Measurements from ENCODE around the gene EXPH5.

Gene EXPH5

DNA sequence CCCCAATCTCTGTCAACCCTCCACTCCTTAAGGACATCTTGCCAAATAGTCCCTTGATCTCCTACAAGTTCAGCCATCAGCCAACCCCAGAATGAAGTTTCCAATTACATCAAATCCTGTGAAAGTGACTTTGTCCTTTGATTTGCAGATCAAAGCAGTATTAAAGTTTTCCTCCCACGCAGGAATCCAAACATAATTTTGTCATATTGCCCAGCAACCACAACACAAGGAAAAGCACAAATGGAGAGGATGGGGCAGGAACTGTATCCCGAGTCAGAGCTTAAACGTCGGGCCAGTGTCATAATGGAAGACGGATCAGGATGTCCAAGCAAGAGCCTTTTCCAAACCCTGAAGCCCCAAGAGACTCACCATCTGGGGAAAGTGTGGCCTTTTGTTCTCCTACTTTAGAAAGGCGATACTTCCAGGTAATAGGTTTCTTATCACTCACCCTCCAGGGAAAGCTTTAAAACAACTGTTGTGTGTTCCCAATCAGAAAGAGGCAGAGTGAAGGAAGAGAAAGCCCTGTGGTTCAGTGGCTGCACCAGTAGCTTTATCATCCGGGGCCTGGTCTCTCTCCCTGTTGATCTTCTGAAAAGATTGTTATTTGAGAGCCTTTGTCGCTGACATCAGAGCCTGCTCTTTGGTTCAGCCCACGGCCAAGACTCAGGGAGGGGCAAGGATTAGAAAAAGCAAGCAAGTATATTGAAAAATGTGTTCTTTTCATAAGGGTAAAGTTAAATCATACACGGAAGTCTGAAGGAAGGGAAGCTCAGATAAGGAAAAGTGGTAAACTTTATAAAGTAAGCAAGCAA lies 41.7 kb downstream of the EXPH5 start:
- H3K36me3 ChIP-seq, result no peaks in the 10 kb centered on the region
- H3K4me3 ChIP-seq, result no peak overlapping the region
- TF ChIP-seq, protein P1, sequence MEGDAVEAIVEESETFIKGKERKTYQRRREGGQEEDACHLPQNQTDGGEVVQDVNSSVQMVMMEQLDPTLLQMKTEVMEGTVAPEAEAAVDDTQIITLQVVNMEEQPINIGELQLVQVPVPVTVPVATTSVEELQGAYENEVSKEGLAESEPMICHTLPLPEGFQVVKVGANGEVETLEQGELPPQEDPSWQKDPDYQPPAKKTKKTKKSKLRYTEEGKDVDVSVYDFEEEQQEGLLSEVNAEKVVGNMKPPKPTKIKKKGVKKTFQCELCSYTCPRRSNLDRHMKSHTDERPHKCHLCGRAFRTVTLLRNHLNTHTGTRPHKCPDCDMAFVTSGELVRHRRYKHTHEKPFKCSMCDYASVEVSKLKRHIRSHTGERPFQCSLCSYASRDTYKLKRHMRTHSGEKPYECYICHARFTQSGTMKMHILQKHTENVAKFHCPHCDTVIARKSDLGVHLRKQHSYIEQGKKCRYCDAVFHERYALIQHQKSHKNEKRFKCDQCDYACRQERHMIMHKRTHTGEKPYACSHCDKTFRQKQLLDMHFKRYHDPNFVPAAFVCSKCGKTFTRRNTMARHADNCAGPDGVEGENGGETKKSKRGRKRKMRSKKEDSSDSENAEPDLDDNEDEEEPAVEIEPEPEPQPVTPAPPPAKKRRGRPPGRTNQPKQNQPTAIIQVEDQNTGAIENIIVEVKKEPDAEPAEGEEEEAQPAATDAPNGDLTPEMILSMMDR (IDR thresholded peaks at IDR 0.05), result no peak
- H3K4me1 ChIP-seq, result no peaks in the 10 kb centered on the region
- intact Hi-C loops (cut with DNase I; ENCODE audit: low total_unique reads), result no loop called here
- no peaks in the 10 kb centered on the region for H3K27me3 ChIP-seq
- no peak for DNase-seq
- no peak overlapping the region for H3K27ac ChIP-seq
- no peaks in the 10 kb centered on the region for H3K9me3 ChIP-seq

DNA sequence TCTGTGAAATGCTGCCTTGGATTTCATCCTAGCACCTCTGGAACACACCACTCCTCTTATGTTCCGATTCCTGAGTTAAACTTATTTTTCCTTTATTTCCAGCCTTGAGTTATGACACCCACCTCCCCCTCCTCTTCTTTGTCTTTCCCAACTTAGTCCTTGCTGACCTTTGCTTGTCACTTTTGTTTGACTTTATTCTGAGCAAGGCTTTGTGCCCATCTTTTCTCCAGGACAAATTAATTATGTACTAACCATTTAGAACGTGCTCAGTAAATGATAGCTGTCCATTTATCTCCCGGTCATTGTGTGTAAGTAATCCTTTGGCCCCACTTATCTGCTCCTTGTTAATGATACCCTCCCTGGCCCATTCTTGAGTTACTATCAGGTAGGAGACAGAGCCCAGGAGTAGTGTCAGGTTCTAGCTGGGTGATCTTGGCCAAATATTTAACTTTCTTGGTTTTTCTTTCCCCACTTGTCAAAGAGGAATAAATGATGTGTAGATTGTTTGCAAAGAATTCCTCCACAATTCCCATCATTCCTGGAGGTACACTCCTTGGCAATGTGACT lies 44.2 kb downstream of the EXPH5 start:
- Histone ChIP-seq H3K27ac (no peak overlapping the region), H3K36me3 (no peaks in the 10 kb centered on the region), H3K4me1 (no peaks in the 10 kb centered on the region), H3K27me3 (no peaks in the 10 kb centered on the region), H3K9me3 (no peaks in the 10 kb centered on the region), H3K4me3 (no peak overlapping the region)
- DNase-seq, result no peak
- TF ChIP-seq, protein P1 (IDR thresholded peaks at IDR 0.05), result no peak
- intact Hi-C loops (cut with DNase I; ENCODE audit: low total_unique reads), result no loop called here

DNA sequence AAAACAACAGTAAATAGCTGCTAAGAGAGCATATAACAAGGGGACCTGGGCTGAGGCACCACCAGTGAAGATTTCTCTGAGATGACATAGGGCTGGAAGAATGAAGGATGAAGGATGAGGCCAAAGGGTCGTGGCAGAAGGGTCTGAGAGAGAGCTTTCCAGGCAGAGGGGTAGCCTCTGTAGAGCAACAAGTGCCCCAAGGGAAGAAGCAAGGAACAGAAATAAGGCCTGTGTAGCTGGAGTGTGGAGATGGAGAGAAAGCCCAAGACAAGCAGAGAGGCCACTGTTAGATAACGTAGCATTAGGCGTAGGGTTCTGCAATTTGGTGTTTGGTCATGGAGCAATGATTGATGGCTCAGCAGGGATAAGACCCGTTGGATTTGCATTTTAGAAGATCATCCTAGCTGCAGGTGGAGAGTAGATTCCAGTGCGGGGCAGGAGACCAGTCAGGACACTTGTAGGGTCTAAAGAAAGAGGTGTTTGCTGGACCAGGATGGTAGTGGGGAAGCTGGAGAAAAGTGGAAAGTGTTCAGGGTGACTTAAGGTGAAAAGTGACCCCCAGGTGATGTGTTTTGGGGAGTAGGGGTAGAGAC lies 47.6 kb downstream of the EXPH5 start:
- intact Hi-C loops (cut with DNase I; ENCODE audit: low total_unique reads), result no loop called here

DNA sequence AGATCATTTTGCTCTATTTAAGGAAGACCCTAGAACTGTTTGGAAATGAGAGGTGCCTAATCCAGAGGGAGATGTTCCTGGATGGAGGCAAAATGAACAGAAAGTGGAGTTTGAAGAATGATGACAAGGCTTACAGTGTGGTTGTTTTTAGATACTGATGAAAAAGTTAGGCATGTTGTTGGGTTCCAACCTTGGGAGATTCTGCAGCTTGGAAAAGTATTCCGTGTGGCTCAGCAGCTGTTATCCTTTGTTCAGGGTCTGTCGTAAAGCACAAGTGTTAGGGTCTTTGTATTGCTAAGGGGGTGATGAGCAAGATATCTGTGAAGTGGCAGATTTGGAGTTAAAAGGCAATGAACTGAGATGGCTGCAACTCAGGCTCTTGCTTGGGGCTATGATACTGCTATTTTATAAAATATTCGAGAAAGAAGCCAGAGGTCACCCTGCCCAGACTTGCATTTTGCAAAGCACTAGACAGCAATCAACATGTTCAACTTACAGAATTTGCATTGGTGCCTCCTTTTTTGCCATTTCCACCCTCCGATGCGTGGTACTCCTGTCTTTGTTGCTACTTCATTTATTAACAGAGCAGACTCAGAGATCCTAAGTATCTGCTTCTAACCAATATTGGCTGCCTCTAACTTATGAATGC lies 50.1 kb downstream of the EXPH5 start:
- no peak for DNase-seq
- TF ChIP-seq, protein P1 (IDR thresholded peaks at IDR 0.05), result no peak
- Histone ChIP-seq H3K27ac (no peak overlapping the region), H3K4me1 (no peaks in the 10 kb centered on the region), H3K27me3 (no peaks in the 10 kb centered on the region), H3K36me3 (no peaks in the 10 kb centered on the region), H3K4me3 (no peak overlapping the region), H3K9me3 (no peaks in the 10 kb centered on the region)
- intact Hi-C loops (cut with DNase I; ENCODE audit: low total_unique reads), result no loop called here

More for the DNA sequence above, 47.6 kb downstream of the EXPH5 start:
- Histone ChIP-seq H3K27me3 (no peaks in the 10 kb centered on the region), H3K4me1 (no peaks in the 10 kb centered on the region), H3K36me3 (no peaks in the 10 kb centered on the region), H3K4me3 (no peak overlapping the region), H3K27ac (no peak overlapping the region), H3K9me3 (no peaks in the 10 kb centered on the region)
- DNase-seq, result no peak
- TF ChIP-seq, protein P1 (IDR thresholded peaks at IDR 0.05), result no peak

DNA sequence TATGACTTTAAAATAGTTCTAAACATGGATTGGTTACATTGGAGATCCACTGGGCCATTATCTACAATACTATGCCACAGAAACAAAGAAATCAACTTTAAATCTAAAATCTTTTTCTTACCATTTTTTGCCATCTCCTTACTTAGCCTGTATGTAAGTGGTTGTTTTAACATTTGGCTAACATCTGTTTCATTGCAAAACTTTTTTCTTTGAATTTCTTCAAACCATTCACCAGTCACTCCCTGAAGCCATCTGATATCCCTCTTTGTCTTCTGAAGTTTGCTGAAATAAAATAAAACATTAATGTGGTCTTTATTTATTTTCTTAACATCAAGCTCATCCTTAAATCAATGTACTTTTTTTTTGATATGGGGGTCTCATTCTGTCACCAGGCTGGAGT lies 52.0 kb downstream of the EXPH5 start:
- no peak overlapping the region for H3K27ac ChIP-seq
- H3K4me1 ChIP-seq, result no peaks in the 10 kb centered on the region
- no peaks in the 10 kb centered on the region for H3K9me3 ChIP-seq
- no peak for DNase-seq
- no peaks in the 10 kb centered on the region for H3K36me3 ChIP-seq
- H3K27me3 ChIP-seq, result no peaks in the 10 kb centered on the region
- TF ChIP-seq, protein P1 (IDR thresholded peaks at IDR 0.05), result no peak
- intact Hi-C loops (cut with DNase I; ENCODE audit: low total_unique reads), result no loop called here
- no peak overlapping the region for H3K4me3 ChIP-seq
